WTC11 (cell line): ENCODE results near the gene NHLH2. TPM values are rescaled to one million over a fixed set of nuclear protein-coding genes. Genes with fewer than 3 reads are reported as not detected.

ENCODE experiments used
- ATAC-seq: fragments of 200-7000 bp; cut with Tn5 transposase; 2 replicates; pipeline ENCODE4 v1.10.0; 2021; ENCODE audit warnings: mild to moderate bottlenecking, moderate library complexity
- CTCF ChIA-PET: fragments of 300-600 bp; sonication (Branson Sonifier 250); formaldehyde crosslinking; loops from one replicate; lab custom pipeline; 2021; ENCODE audit warnings: antibody characterized with exemption; lab: Charles Lee
- POLR2A ChIA-PET: fragments of 350-600 bp; sonication (Branson Sonifier 250); formaldehyde crosslinking; loops from one replicate; lab custom pipeline; 2021; ENCODE audit warnings: antibody characterized with exemption; lab: Charles Lee
- DNase-seq: peaks from one replicate; pipeline ENCODE4 v3.0.0; 2021; ENCODE audit warnings: low spot score
- H3K27ac Mint-ChIP-seq: 2 replicates; pipeline ENCODE4 v1.8.0; 2021; ENCODE audit warnings: mixed read lengths
- H3K27me3 Mint-ChIP-seq: 2 replicates; pipeline ENCODE4 v1.8.0; 2021; ENCODE audit warnings: low read depth, mild to moderate bottlenecking, moderate library complexity, mixed read lengths
- H3K36me3 Mint-ChIP-seq: 2 replicates; pipeline ENCODE4 v1.8.0; 2021; ENCODE audit warnings: mixed read lengths
- H3K4me1 Mint-ChIP-seq: 2 replicates; pipeline ENCODE4 v1.8.0; 2022; ENCODE audit warnings: mixed read lengths
- H3K4me3 Mint-ChIP-seq: 2 replicates; pipeline ENCODE4 v1.8.0; 2021; ENCODE audit warnings: mild to moderate bottlenecking, moderate library complexity, mixed read lengths
- H3K9me3 Mint-ChIP-seq: 2 replicates; pipeline ENCODE4 v1.8.0; 2021; ENCODE audit warnings: mixed read lengths
- E2F1 ChIP-seq: sonication (generic); formaldehyde crosslinking; IDR thresholded peaks from 2 replicates; pipeline ENCODE4 v1.8.0; 2022; ENCODE audit warnings: mild to moderate bottlenecking, missing genetic modification reagents
- ERG ChIP-seq: fragments of 250-450 bp; sonication (Bioruptor Pico); IDR thresholded peaks from 2 replicates; pipeline ENCODE4 v1.8.0; 2021; ENCODE audit warnings: mild to moderate bottlenecking
- ESRRA ChIP-seq: sonication (generic); formaldehyde crosslinking; IDR thresholded peaks from 2 replicates; pipeline ENCODE4 v1.8.1; 2022; ENCODE audit warnings: mild to moderate bottlenecking, missing genetic modification reagents, borderline replicate concordance
- IRF2 ChIP-seq: sonication (generic); formaldehyde crosslinking; IDR thresholded peaks from 2 replicates; pipeline ENCODE4 v1.8.0; 2022; ENCODE audit warnings: low read depth, missing genetic modification reagents, borderline replicate concordance
- KAT7 ChIP-seq: sonication (generic); formaldehyde crosslinking; IDR thresholded peaks from 2 replicates; pipeline ENCODE4 v1.8.1; 2023; ENCODE audit warnings: missing genetic modification reagents, mild to moderate bottlenecking, borderline replicate concordance
- MAX ChIP-seq: sonication (generic); formaldehyde crosslinking; IDR thresholded peaks from 2 replicates; pipeline ENCODE4 v1.8.0; 2022; ENCODE audit warnings: mild to moderate bottlenecking, missing genetic modification reagents
- MXD4 ChIP-seq: fragments of 250-450 bp; sonication (Bioruptor Pico); IDR thresholded peaks from 2 replicates; pipeline ENCODE4 v1.8.0; 2021; ENCODE audit warnings: mild to moderate bottlenecking, moderate library complexity, borderline replicate concordance
- NFATC4 ChIP-seq: fragments of 250-450 bp; sonication (Bioruptor Pico); IDR thresholded peaks from 2 replicates; pipeline ENCODE4 v1.9.0; 2021; ENCODE audit warnings: mild to moderate bottlenecking
- PRDM15 ChIP-seq: sonication (generic); formaldehyde crosslinking; IDR thresholded peaks from 2 replicates; pipeline ENCODE4 v1.8.0; 2022; ENCODE audit warnings: missing genetic modification reagents
- RELA ChIP-seq: sonication (generic); formaldehyde crosslinking; IDR thresholded peaks from 2 replicates; pipeline ENCODE4 v1.8.1; 2022; ENCODE audit warnings: missing genetic modification reagents, mild to moderate bottlenecking, borderline replicate concordance
- SMAD3 ChIP-seq: sonication (generic); formaldehyde crosslinking; IDR thresholded peaks from 2 replicates; pipeline ENCODE4 v1.8.0; 2022; ENCODE audit warnings: missing genetic modification reagents, mild to moderate bottlenecking, borderline replicate concordance
- TCF7 ChIP-seq: sonication (generic); formaldehyde crosslinking; IDR thresholded peaks from 2 replicates; pipeline ENCODE4 v1.8.0; 2022; ENCODE audit warnings: mild to moderate bottlenecking, low read depth, missing genetic modification reagents, moderate library complexity
- TP53 ChIP-seq: sonication (generic); formaldehyde crosslinking; IDR thresholded peaks from 2 replicates; pipeline ENCODE4 v1.8.1; 2023; ENCODE audit warnings: mild to moderate bottlenecking, missing genetic modification reagents
- USF2 ChIP-seq: sonication (generic); formaldehyde crosslinking; IDR thresholded peaks from 2 replicates; pipeline ENCODE4 v1.8.1; 2023; ENCODE audit warnings: mild to moderate bottlenecking, missing genetic modification reagents, moderate library complexity
- ZBTB43 ChIP-seq: sonication (generic); formaldehyde crosslinking; IDR thresholded peaks from 2 replicates; pipeline ENCODE4 v1.8.1; 2023; ENCODE audit warnings: mild to moderate bottlenecking, missing genetic modification reagents
- ZMAT4 ChIP-seq: fragments of 250-450 bp; sonication (Bioruptor Pico); IDR thresholded peaks from 2 replicates; pipeline ENCODE4 v1.9.0; 2021; ENCODE audit warnings: mild to moderate bottlenecking
- ZNF138 ChIP-seq: sonication (generic); formaldehyde crosslinking; conservative IDR thresholded peaks from 2 replicates; pipeline ENCODE4 v1.8.1; 2022; ENCODE audit warnings: mild to moderate bottlenecking, moderate library complexity, missing genetic modification reagents
- total RNA-seq: library from RNA; stranded (reverse); gene quantifications from 3 replicates; pipeline ENCODE4 v1.2.3, GENCODE V29; 2021

Gene NHLH2
- total RNA-seq, 1 experiment from 2014 or later: 4.3 TPM

GRCh38 chr1:115882913-115883902 lies 42.3 kb upstream of the NHLH2 start (continued):
- TF ChIP-seq SMAD3 (CRISPR knock-in tag): no peak
- TF ChIP-seq KAT7: no peak
- TF ChIP-seq TCF7: no peak
- TF ChIP-seq, all 79 proteins: peak for 0

GRCh38 chr1:115880981-115881672 lies 40.2 kb upstream of the NHLH2 start:
- ChIA-PET CTCF (interaction anchor here (0.6 to 1.0 kb wide), 2 partner anchors 11 to 140 kb away, joined by 3 to 4 read pairs; no protein-coding TSS in a partner anchor), POLR2A (no interaction called here)
- DNase-seq (no peak), ATAC-seq (no peak)
- Mint-ChIP-seq H3K4me1 (peaks cover 40% of the 10 kb centered on the region), H3K4me3 (no peak overlapping the region), H3K27ac (no peak overlapping the region), H3K27me3 (no peaks in the 10 kb centered on the region), H3K36me3 (no peaks in the 10 kb centered on the region), H3K9me3 (no peaks in the 10 kb centered on the region)
- TF ChIP-seq E2F1 (CRISPR knock-in tag) (no peak), RELA (CRISPR knock-in tag) (no peak), MAX (CRISPR knock-in tag) (no peak), MXD4 (CRISPR knock-in tag) (no peak), ZMAT4 (no peak), NFATC4 (CRISPR knock-in tag) (no peak), ESRRA (CRISPR knock-in tag) (no peak), PRDM15 (no peak), USF2 (CRISPR knock-in tag) (no peak), TCF7 (no peak), TP53 (CRISPR knock-in tag) (no peak), ERG (no peak), IRF2 (no peak), ZNF138 (no peak), ZBTB43 (no peak), SMAD3 (CRISPR knock-in tag) (no peak)
